ENCODE measurements around the gene SLC35A3.

GRCh38 chr1:100039591-100039990 lies 69.8 kb downstream of the SLC35A3 start:
- no peak for TF ChIP-seq CTCF (IDR thresholded peaks at IDR 0.05)
- TF ChIP-seq EZH2 (IDR thresholded peaks at IDR 0.05): no peak

Data from neural progenitor cell (in vitro differentiated cells).